Measurements from ENCODE around the gene TFCP2L1. TPM values are rescaled to one million over a fixed set of nuclear protein-coding genes. Genes with fewer than 3 reads are reported as not detected.
"Not testable (repeated sequence)": the region's sequence is repeated elsewhere in the genome, so short reads cannot be mapped to it uniquely, and the experiment has no call there.

Gene TFCP2L1
- total RNA-seq, 2 donors from 2014 or later: 1.1 to 3.4 TPM

DNA sequence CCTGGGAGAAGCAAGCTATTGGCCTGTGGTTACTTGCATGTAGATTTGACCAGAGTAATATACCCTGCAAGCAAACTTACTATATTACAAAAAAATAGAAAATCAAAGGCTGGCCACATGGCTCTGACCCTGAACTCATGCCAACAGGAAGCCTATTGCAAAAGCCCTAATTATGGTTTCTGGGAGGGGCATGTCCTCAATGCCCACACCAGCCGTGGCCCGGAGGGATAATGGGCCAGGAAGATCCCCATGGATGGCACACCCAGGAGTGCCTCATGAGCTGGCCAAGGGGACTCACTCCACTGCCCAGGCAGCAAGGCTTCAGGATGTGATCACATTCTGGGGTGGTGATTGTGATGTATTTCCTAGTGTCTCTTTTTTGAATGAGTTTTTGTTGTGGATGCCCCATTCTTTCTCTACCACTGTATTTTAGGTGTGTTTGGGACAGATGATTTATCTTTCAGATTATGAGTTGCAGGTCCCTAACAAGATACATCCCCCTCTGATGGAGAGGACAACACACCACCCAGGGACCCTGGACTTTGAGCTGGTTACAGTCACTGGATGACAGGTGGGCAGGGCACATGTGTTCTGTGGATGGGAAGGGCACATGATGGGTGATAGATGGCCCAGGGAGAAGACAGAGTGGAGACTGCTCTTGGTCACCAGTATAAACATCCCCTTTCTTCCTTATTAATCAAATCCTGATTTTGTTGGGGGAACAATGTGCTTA, 18.7 kb upstream of the TFCP2L1 start:
- H3K36me3 ChIP-seq: no peaks in the 10 kb centered on the region
- no peaks in the 10 kb centered on the region for H3K9me3 ChIP-seq
- TF ChIP-seq, protein P1, sequence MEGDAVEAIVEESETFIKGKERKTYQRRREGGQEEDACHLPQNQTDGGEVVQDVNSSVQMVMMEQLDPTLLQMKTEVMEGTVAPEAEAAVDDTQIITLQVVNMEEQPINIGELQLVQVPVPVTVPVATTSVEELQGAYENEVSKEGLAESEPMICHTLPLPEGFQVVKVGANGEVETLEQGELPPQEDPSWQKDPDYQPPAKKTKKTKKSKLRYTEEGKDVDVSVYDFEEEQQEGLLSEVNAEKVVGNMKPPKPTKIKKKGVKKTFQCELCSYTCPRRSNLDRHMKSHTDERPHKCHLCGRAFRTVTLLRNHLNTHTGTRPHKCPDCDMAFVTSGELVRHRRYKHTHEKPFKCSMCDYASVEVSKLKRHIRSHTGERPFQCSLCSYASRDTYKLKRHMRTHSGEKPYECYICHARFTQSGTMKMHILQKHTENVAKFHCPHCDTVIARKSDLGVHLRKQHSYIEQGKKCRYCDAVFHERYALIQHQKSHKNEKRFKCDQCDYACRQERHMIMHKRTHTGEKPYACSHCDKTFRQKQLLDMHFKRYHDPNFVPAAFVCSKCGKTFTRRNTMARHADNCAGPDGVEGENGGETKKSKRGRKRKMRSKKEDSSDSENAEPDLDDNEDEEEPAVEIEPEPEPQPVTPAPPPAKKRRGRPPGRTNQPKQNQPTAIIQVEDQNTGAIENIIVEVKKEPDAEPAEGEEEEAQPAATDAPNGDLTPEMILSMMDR (IDR thresholded peaks at IDR 0.05): no peak
- no peaks in the 10 kb centered on the region for H3K4me1 ChIP-seq (ENCODE audit: control insufficient read depth in 1 of 2, low read depth in 2 of 2)
- no peak overlapping the region for H3K4me3 ChIP-seq
- ATAC-seq (ENCODE audit: insufficient number of reproducible peaks, low FRiP score, low read depth) (no peak), DNase-seq (ENCODE audit: low spot score) (no peak)
- H3K27me3 ChIP-seq (replicated peaks; ENCODE audit: insufficient read depth): no peaks in the 10 kb centered on the region
- no peak overlapping the region for H3K27ac ChIP-seq

DNA sequence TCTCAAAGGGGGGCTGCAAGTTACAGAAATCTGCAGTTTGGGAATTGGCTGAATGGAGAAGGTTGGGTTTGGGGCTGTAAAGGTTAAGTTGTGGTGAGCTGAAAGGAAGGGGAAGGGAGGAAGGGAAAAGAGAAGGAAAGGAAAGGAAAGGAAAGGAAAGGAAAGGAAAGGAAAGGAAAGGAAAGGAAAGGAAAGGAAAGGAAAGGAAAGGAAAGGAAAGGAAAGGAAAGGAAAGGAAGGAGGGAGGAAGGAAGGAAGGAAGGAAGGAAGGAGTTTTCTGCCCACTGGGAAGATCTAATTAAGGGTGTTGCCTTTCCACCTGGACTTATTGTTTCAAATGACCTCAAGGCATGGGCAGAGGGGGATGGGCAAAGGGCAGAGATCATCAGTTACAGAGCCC, 16.2 kb upstream of the TFCP2L1 start:
- not testable (repeated sequence) for H3K9me3 ChIP-seq; H3K27me3 ChIP-seq (replicated peaks; ENCODE audit: insufficient read depth); DNase-seq (ENCODE audit: low spot score); H3K27ac ChIP-seq; H3K4me1 ChIP-seq (ENCODE audit: control insufficient read depth in 1 of 2, low read depth in 2 of 2); H3K36me3 ChIP-seq; ATAC-seq (ENCODE audit: insufficient number of reproducible peaks, low FRiP score, low read depth); H3K4me3 ChIP-seq

DNA sequence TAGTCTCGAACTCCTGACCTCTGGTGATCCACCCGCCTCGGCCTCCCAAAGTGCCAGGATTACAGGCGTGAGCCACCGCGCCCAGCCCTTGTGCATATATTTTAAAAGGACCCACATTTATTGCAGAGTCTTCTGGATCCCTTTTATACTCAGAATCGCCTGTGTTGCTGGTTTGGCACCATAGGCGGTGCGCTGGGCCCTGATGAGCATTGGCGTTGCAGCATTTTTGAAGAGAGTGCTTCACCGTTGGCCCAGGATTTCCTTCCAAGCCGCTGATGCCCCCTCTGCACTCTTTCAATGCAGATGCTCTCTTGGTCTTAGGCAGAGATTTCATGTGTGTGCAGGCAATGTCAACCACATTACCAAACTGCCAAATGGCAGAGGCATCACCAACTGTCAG, 13.5 kb upstream of the TFCP2L1 start:
- ATAC-seq (ENCODE audit: insufficient number of reproducible peaks, low FRiP score, low read depth) (no peak), DNase-seq (ENCODE audit: low spot score) (no peak)
- Histone ChIP-seq H3K4me3 (no peak overlapping the region), H3K9me3 (no peaks in the 10 kb centered on the region), H3K27ac (no peak overlapping the region), H3K4me1 (ENCODE audit: control insufficient read depth in 1 of 2, low read depth in 2 of 2) (no peaks in the 10 kb centered on the region), H3K27me3 (replicated peaks; ENCODE audit: insufficient read depth) (no peaks in the 10 kb centered on the region), H3K36me3 (no peaks in the 10 kb centered on the region)
- TF ChIP-seq, protein P1 (IDR thresholded peaks at IDR 0.05): no peak

DNA sequence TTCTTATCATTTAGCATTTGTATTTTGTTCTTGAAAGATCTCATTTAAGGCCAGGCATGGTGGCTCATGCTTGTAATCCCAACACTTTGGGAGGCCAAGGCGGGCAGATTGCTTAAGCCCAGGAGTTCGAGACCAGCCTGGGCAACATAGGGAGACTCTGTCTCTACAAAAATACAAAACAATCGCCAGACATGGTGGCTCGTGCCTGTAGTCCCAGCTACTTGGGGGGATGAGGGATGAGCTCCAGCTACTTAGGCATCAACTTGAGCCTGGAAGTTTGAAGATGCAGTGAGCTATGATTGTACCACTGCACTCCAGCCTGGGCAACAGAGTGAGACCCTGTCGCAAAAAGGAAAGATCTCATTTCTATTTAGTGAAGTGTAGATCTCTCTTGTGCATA, 12.9 kb upstream of the TFCP2L1 start:
- not testable (repeated sequence) for H3K27ac ChIP-seq; H3K9me3 ChIP-seq; H3K4me3 ChIP-seq; H3K36me3 ChIP-seq; ATAC-seq (ENCODE audit: insufficient number of reproducible peaks, low FRiP score, low read depth); H3K27me3 ChIP-seq (replicated peaks; ENCODE audit: insufficient read depth); DNase-seq (ENCODE audit: low spot score); H3K4me1 ChIP-seq (ENCODE audit: control insufficient read depth in 1 of 2, low read depth in 2 of 2)

DNA sequence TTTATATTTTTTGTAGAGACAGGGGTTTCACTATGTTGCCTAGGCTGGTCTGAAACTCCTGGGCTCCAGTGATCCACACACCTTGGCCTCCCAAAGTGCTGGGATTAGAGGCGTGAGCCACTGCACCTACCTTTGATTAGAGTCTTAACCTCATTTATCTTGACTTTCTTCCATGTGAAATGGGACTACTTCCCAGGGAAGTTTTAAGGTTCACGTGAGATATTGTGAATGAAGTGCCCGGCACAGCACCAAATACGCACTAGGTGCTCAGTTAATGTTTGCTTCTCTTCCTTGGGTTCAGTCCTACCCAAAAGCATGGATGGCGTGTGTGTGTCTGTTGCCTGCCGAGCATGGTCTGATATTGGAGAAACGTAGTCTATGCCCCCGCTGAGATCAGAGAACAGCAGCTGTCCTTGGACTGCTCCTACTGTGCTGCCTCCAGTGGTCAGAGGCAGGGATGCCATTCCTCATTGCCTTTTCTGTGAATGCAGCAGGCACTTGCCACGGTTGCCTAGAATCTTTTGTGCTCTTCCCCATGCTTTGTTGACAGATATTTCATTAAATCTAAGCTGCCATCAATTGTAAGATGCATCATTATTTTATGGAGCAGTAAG, 12.3 kb upstream of the TFCP2L1 start:
- no peaks in the 10 kb centered on the region for H3K27me3 ChIP-seq (replicated peaks; ENCODE audit: insufficient read depth)
- ATAC-seq (ENCODE audit: insufficient number of reproducible peaks, low FRiP score, low read depth): no peak
- TF ChIP-seq, protein P1 (IDR thresholded peaks at IDR 0.05): peak; percentile 35

DNA sequence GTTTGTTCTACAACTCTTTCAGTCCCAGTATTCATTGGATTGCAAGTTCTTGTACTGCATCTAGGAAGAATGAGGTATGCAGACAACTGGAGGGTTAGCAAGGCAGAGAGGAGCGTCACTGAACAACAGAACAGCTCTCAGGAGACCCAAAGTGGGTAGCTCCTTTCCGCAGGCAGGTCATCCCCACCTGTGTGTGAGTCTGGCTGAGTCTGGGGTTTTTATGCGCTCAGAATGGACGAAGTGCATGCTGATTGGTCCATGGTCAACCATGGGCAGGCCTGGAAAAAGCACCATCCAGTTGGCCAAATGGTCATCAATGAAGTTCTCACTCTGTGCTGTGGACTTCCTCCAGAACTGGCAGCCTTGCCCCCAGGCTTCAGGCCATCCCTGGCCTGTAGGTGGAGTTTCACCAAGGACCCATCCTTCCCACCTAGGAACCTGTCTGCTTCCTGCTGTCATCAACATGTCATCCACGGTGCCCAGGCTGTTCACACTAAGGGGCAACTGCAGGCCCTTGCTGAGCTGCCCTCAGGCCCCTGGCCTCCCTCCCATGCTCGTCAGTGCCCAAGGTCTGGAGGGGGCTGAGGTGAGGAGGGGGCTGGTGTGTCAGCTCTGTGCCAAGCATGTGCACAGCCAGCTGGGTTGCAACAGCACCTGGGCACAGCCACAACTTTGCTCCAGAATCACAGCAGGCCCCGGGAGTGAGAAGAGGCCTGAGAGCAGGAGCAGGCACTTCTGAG, 11.1 kb upstream of the TFCP2L1 start:
- H3K4me3 ChIP-seq: no peak overlapping the region
- no peaks in the 10 kb centered on the region for H3K27me3 ChIP-seq (replicated peaks; ENCODE audit: insufficient read depth)
- H3K4me1 ChIP-seq (ENCODE audit: control insufficient read depth in 1 of 2, low read depth in 2 of 2): no peaks in the 10 kb centered on the region
- H3K9me3 ChIP-seq: no peaks in the 10 kb centered on the region
- ATAC-seq (ENCODE audit: insufficient number of reproducible peaks, low FRiP score, low read depth) (no peak), DNase-seq (ENCODE audit: low spot score) (no peak)
- H3K36me3 ChIP-seq: no peaks in the 10 kb centered on the region
- no peak overlapping the region for H3K27ac ChIP-seq
- TF ChIP-seq, protein P1 (IDR thresholded peaks at IDR 0.05): no peak

More for the DNA sequence above, 12.3 kb upstream of the TFCP2L1 start:
- H3K27ac ChIP-seq: no peak overlapping the region
- no peaks in the 10 kb centered on the region for H3K36me3 ChIP-seq
- no peaks in the 10 kb centered on the region for H3K4me1 ChIP-seq (ENCODE audit: control insufficient read depth in 1 of 2, low read depth in 2 of 2)
- H3K4me3 ChIP-seq: no peak overlapping the region
- DNase-seq (ENCODE audit: low spot score): no peak
- H3K9me3 ChIP-seq: no peaks in the 10 kb centered on the region

Data from thoracic aorta (tissue), 2 donors.